Type B pancreatic cell (in vitro differentiated cells): ENCODE measurements around the gene PERP. TPM values are rescaled to one million over a fixed set of nuclear protein-coding genes. Genes with fewer than 3 reads are reported as not detected.
"Not testable (repeated sequence)": the region's sequence is repeated elsewhere in the genome, so short reads cannot be mapped to it uniquely, and the experiment has no call there.

ENCODE experiments used
- DNase-seq: peaks from one replicate; pipeline ENCODE4 v3.0.0; 2021; ENCODE audit warnings: mixed read lengths; ENCODE audit not compliant: unreplicated experiment; ENCODE audit errors: extremely low spot score
- H3K27ac Mint-ChIP-seq: 2 replicates; pipeline ENCODE4 v1.8.0; 2021; ENCODE audit warnings: mild to moderate bottlenecking, mixed read lengths
- H3K27me3 Mint-ChIP-seq: 2 replicates; pipeline ENCODE4 v1.8.0; 2021; ENCODE audit warnings: mixed read lengths
- H3K36me3 Mint-ChIP-seq: 2 replicates; pipeline ENCODE4 v1.8.0; 2021; ENCODE audit warnings: mixed read lengths
- H3K4me1 Mint-ChIP-seq: one replicate; pipeline ENCODE4 v1.8.0; 2021; ENCODE audit warnings: mixed read lengths; ENCODE audit not compliant: unreplicated experiment
- H3K4me3 Mint-ChIP-seq: 2 replicates; pipeline ENCODE4 v1.8.0; 2021; ENCODE audit warnings: mild to moderate bottlenecking, mixed read lengths
- H3K9me3 Mint-ChIP-seq: 2 replicates; pipeline ENCODE4 v1.8.0; 2021; ENCODE audit warnings: mixed read lengths
- CTCF ChIP-seq: fragments of 200-600 bp; sonication (generic); conservative IDR thresholded peaks from 2 replicates; pipeline ENCODE4 v1.5.0; 2021; ENCODE audit warnings: antibody characterized with exemption, mild to moderate bottlenecking
- total RNA-seq: library from RNA; stranded (reverse); gene quantifications from 2 replicates; pipeline ENCODE4 v1.2.1, GENCODE V29; 2021; ENCODE audit warnings: low replicate concordance

The PERP gene
- total RNA-seq, 1 donor from 2014 or later, result 86.8 TPM

GRCh38 chr6:138129190-138129589 is 22.0 kb upstream of the PERP start:
- Mint-ChIP-seq H3K4me1 (no peaks in the 10 kb centered on the region), H3K27me3 (no peaks in the 10 kb centered on the region), H3K27ac (no peak overlapping the region), H3K4me3 (no peak overlapping the region), H3K36me3 (no peaks in the 10 kb centered on the region), H3K9me3 (peaks cover 5% of the 10 kb centered on the region)
- no peak for DNase-seq
- TF ChIP-seq CTCF, result no peak

GRCh38 chr6:138128096-138128495 is 20.9 kb upstream of the PERP start:
- Mint-ChIP-seq H3K4me3 (no peak overlapping the region), H3K27me3 (no peaks in the 10 kb centered on the region), H3K27ac (no peak overlapping the region), H3K4me1 (no peaks in the 10 kb centered on the region), H3K9me3 (peaks cover 5% of the 10 kb centered on the region), H3K36me3 (no peaks in the 10 kb centered on the region)
- no peak for TF ChIP-seq CTCF
- DNase-seq, result no peak

DNA sequence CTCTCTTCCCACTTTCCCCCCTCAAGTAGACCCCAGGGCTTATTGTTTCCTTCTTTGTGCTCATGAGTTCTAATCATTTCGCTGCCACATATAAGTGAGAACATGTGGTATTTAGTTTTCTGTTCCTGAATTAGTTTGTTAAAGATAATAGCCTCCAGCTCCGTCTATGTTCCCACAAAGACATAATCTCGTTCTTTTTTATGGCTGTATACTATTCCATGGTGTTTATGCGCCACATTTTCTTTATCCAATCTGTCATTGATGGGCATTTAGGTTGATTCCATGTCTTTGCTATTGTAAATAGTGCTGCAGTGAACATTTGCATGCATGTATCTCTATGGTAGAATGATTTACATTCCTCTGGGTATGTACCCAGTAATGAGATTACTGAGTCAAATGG is 16.9 kb upstream of the PERP start:
- Mint-ChIP-seq H3K36me3 (peaks cover 4% of the 10 kb centered on the region), H3K27me3 (no peaks in the 10 kb centered on the region), H3K9me3 (peaks cover 5% of the 10 kb centered on the region), H3K4me3 (no peak overlapping the region), H3K27ac (no peak overlapping the region), H3K4me1 (no peaks in the 10 kb centered on the region)
- DNase-seq, result no peak
- no peak for TF ChIP-seq CTCF

GRCh38 chr6:138119976-138120375 is 12.8 kb upstream of the PERP start:
- peaks cover 5% of the 10 kb centered on the region for H3K9me3 Mint-ChIP-seq
- no peak overlapping the region for H3K4me3 Mint-ChIP-seq
- TF ChIP-seq CTCF, result no peak
- no peak for DNase-seq
- H3K4me1 Mint-ChIP-seq, result peaks cover 5% of the 10 kb centered on the region
- no peak overlapping the region for H3K27ac Mint-ChIP-seq
- peaks cover 5% of the 10 kb centered on the region for H3K27me3 Mint-ChIP-seq
- peaks cover 4% of the 10 kb centered on the region for H3K36me3 Mint-ChIP-seq

DNA sequence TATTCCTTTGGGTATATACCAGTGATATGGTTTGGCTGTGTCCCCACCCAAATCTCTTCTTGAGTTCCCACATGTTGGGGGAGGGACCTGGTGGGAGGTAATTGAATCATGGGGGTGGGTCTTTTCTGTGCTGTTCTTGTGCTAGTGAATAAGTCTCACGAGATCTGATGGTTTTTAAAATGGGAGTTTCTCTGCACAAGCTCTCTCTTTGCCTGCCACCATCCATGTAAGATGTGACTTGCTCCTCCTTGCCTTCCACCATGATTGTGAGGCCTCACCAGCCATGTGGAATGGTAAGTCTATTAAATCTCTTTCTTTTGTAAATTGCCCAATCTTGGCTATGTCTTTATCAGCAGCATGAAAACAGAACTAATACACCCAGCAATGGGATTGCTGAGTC is 12.0 kb upstream of the PERP start:
- DNase-seq, H3K4me1 Mint-ChIP-seq, H3K36me3 Mint-ChIP-seq, H3K27ac Mint-ChIP-seq, H3K4me3 Mint-ChIP-seq, H3K27me3 Mint-ChIP-seq, H3K9me3 Mint-ChIP-seq: not testable (repeated sequence)

- Mint-ChIP-seq H3K27me3 (peaks cover 9% of the 10 kb centered on the region), H3K36me3 (peaks cover 4% of the 10 kb centered on the region), H3K4me1 (peaks cover 5% of the 10 kb centered on the region), H3K4me3 (no peak overlapping the region), H3K9me3 (no peaks in the 10 kb centered on the region), H3K27ac (no peak overlapping the region)
- TF ChIP-seq CTCF, result no peak
- no peak for DNase-seq
These were observed 10.2 kb upstream of the PERP start for GRCh38 chr6:138117376-138117914.
